Measurements from ENCODE around the gene SIPA1. TPM values are rescaled to one million over a fixed set of nuclear protein-coding genes. Genes with fewer than 3 reads are reported as not detected.

The SIPA1 gene
- total RNA-seq, 4 donors from 2014 or later, result 19.3 to 60.5 (median 33.3) TPM

GRCh38 chr11:65609665-65610064, 28.2 kb upstream of the SIPA1 start:
- ATAC-seq (ENCODE audit: low FRiP score) (no peak), DNase-seq (ENCODE audit: low spot score) (no peak)
- TF ChIP-seq CTCF (IDR thresholded peaks at IDR 0.05), result no peak

GRCh38 chr11:65610404-65610803, 27.5 kb upstream of the SIPA1 start:
- no peak for TF ChIP-seq CTCF (IDR thresholded peaks at IDR 0.05)
- DNase-seq (ENCODE audit: low spot score), result no peak
- no peak for ATAC-seq (ENCODE audit: low FRiP score)

DNA sequence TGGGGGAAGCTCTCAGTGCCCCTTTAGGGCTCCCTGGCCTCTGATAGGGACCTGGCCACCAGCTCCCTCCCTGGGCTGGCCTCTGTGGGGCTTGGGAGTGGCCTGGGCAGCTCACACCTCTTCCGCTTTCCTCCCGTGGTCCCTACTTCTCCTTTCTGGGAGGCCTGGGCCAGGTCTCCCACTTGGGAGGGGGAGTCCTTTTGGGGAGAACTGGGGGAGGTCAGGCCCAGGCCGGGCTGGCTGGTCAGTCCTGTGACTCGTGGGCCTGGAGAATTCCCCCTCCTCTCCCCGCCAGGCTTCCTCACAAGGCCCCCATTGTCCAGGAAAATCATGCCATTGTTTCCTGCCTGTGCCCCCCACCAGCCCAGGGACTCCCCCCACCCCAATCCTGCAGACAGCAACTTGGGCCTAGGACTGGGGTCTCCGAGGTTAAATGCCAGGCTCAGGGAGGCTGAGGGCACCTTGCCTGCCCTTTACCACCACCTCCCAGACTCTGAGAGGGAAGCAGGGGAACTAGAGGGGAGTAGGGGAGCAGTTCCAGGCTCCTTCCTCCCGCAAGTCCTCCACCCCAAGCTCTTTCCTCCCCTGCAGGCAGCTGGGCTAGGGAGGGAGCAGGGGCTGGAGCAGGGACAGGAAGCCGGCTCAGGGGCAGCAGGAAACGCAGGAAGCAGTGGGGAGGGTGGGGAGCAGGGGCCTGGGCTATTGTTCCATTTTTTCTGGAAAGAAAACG, 26.7 kb upstream of the SIPA1 start:
- TF ChIP-seq CTCF (IDR thresholded peaks at IDR 0.05), result no peak
- ATAC-seq (ENCODE audit: low FRiP score) (no peak), DNase-seq (ENCODE audit: low spot score) (no peak)

DNA sequence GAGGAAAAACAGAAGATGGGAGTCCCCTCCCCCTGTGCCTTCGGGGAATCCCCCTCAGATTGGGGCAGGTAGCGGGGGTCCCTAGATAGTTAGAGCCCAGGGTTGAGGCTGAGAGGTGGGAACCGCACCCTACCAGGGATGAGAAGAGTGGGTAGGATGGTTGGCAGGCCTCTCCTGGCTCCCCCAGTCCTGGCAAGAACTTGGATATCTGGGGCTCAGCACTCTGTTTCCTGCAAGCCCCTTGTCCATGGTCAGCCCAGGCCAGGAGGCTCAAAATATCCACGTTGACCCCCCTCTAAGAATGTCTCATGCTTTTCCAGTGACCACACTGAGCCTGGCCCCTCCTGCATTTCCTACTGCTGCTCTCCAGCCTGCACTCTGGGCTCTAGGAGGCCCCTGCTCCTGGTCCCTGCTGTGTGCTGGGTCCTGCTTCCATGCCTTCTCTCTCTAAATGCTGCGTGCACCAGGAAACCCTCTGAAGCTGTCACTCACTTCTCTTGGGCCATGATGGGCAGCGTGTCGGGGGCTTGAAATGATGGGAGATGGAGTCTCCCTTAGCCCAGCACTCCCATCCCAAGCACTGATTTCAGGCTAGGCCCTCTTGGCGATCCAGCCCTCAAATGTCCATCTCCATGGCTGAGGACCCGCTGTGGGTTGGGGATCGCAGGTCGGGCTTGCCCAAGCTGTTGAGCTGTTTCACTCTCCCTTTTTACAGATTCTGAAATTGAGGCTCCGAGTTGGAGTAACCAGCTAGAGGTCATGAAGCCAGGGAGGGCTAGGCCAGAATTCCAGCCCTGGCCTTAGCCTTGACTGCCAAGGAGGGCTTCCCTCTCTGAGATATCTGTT, 25.9 kb upstream of the SIPA1 start:
- DNase-seq (ENCODE audit: low spot score) (no peak), ATAC-seq (ENCODE audit: low FRiP score) (no peak)
- no peak for TF ChIP-seq CTCF (IDR thresholded peaks at IDR 0.05)

DNA sequence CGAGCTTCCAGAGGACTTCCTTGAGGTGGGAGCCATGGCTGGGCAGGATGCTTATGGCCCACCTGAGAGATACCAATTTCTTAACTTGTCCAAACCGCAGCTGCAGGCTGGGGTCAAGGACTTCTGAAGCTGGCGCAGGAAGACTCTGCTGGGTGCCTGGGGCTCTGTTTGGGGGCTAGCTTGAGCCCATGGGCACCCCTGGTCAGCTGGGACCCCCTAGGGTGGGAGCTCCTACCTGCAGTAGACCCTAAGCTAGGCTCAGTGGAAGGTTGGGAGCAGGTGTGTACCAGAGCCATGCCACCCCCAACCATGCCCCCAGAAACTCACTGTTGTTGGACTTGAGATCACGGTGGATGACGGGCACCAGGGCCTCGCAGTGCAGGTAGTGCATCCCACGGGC, 25.2 kb upstream of the SIPA1 start:
- no peak for TF ChIP-seq CTCF (IDR thresholded peaks at IDR 0.05)
- ATAC-seq (ENCODE audit: low FRiP score) (no peak), DNase-seq (ENCODE audit: low spot score) (no peak)

- DNase-seq (ENCODE audit: low spot score) (no peak), ATAC-seq (ENCODE audit: low FRiP score) (no peak)
- no peak for TF ChIP-seq CTCF (IDR thresholded peaks at IDR 0.05)
Measured at GRCh38 chr11:65613091-65613928, 24.6 kb upstream of the SIPA1 start.
